Activated CD8-positive, alpha-beta T cell treated with anti-CD3 and anti-CD28 coated beads for 36 hours (primary cell): ENCODE measurements around the gene FBXL5. TPM values are rescaled to one million over a fixed set of nuclear protein-coding genes. Genes with fewer than 3 reads are reported as not detected.

Source experiments
- ATAC-seq: fragments of 200-7000 bp; cut with Tn5 transposase; one replicate; pipeline ENCODE4 v1.10.0; 2021; ENCODE audit warnings: mild to moderate bottlenecking, moderate library complexity
- CTCF ChIA-PET: fragments of 350-600 bp; sonication (Branson Sonifier 250); formaldehyde crosslinking; loops from one replicate; lab custom pipeline; 2021; ENCODE audit warnings: antibody characterized with exemption; lab: Charles Lee
- POLR2A ChIA-PET: fragments of 350-600 bp; sonication (Branson Sonifier 250); formaldehyde crosslinking; loops from one replicate; lab custom pipeline; 2021; ENCODE audit warnings: antibody characterized with exemption; lab: Charles Lee
- DNase-seq: peaks from one replicate; pipeline ENCODE4 v3.0.0-alpha.2; 2020
- H3K27ac Mint-ChIP-seq: one replicate; pipeline ENCODE4 v1.8.0; 2021; ENCODE audit warnings: mild to moderate bottlenecking, mixed read lengths
- H3K27me3 Mint-ChIP-seq: one replicate; pipeline ENCODE4 v1.8.0; 2021; ENCODE audit warnings: mixed read lengths
- H3K36me3 Mint-ChIP-seq: one replicate; pipeline ENCODE4 v1.8.0; 2021; ENCODE audit warnings: low read depth, mixed read lengths
- H3K4me1 Mint-ChIP-seq: one replicate; pipeline ENCODE4 v1.8.0; 2021; ENCODE audit warnings: low read depth, mixed read lengths
- H3K4me3 Mint-ChIP-seq: one replicate; pipeline ENCODE4 v1.8.0; 2021; ENCODE audit warnings: mild to moderate bottlenecking, moderate library complexity, mixed read lengths
- H3K9me3 Mint-ChIP-seq: one replicate; pipeline ENCODE4 v1.8.0; 2021; ENCODE audit warnings: mixed read lengths
- CTCF ChIP-seq: fragments of 200-600 bp; IDR thresholded peaks from one replicate; pipeline ENCODE4 v1.8.0; 2022; ENCODE audit warnings: antibody characterized with exemption, mild to moderate bottlenecking
- intact Hi-C: fragments of 100-400 bp; cut with micrococcal nuclease; formaldehyde crosslinking; loops from one replicate; pipeline ENCODE4 v1.10.0; 2022
- total RNA-seq, 2 experiments: library from RNA; stranded (reverse); gene quantifications; one replicate each; pipeline ENCODE4 v1.2.3, GENCODE V29; 2021

Gene FBXL5
- total RNA-seq, 2 experiments from 2014 or later = 27.5 to 32.2 TPM

DNA sequence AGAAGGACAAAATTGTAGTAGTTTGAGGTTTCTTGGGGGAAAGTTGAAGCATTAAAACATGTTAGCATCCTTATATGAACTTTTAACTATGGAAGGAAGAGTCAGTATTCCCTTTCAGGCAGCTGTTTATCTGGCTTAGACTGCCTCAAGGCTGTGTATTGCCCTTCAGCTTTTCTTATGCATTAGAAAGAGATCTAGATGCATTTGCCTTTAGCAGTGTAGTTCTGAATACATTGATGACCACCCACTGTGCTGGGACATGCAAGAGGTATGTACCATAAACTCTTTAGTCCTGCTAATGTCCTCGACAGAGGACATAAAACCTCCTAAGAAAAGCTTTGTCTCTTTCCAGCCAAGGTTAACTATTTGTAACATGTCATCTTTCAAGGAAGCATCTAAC, 29.3 kb upstream of the FBXL5 start:
- Mint-ChIP-seq H3K27ac (no peak overlapping the region), H3K4me1 (peaks cover 37% of the 10 kb centered on the region), H3K27me3 (no peaks in the 10 kb centered on the region), H3K9me3 (no peaks in the 10 kb centered on the region), H3K36me3 (peaks cover 33% of the 10 kb centered on the region), H3K4me3 (no peak overlapping the region)
- DNase-seq = no peak
- no peak for ATAC-seq
- intact Hi-C loops = no loop called here
- CTCF ChIA-PET = interaction anchor here (1.0 to 1.5 kb wide), 3 partner anchors 9 to 35 kb away, joined by 3 read pairs; no protein-coding TSS in a partner anchor
- POLR2A ChIA-PET = interaction anchor here (1.0 kb wide), 1 partner anchor 13 kb away, joined by 3 read pairs; no protein-coding TSS in a partner anchor
- TF ChIP-seq CTCF = no peak

DNA sequence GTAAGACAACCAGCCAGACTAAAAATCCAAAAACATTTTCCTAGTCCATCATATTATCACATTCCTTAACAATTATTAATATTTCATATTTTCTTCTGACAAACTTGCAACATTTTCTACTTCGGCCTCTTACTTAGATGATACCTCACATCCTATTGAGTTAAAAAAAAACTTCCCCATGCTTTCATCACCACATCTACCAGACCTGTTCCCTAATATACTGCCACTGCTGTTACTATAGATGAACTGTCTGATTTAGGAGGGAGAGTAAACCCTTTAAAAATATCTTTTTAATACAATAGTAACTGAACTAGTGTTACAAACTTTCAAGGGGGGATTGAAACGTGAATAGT, 28.0 kb upstream of the FBXL5 start:
- intact Hi-C loops = no loop called here
- no peaks in the 10 kb centered on the region for H3K27me3 Mint-ChIP-seq

GRCh38 chr4:15682242-15683142, 27.3 kb upstream of the FBXL5 start:
- TF ChIP-seq CTCF = no peak
- Mint-ChIP-seq H3K27ac (peak overlapping the region; percentile 99), H3K36me3 (peaks cover 34% of the 10 kb centered on the region), H3K4me1 (peaks cover 44% of the 10 kb centered on the region), H3K27me3 (no peaks in the 10 kb centered on the region), H3K4me3 (peak overlapping the region; percentile 100), H3K9me3 (no peaks in the 10 kb centered on the region)
- ChIA-PET CTCF (interaction anchor here (0.6 to 2.4 kb wide), 8 partner anchors 12 to 286 kb away, joined by 3 to 8 read pairs (median 4); partner anchors contain the start of gene FGFBP2), POLR2A (interaction anchor here (1.2 to 2.4 kb wide), 4 partner anchors 12 to 280 kb away, joined by 3 to 18 read pairs (median 4); partner anchors contain the start of genes FBXL5 and FGFBP2)
- ATAC-seq (no peak), DNase-seq (no peak)
- intact Hi-C loops = no loop called here

More for the DNA sequence above, 28.0 kb upstream of the FBXL5 start:
- CTCF ChIA-PET = interaction anchor here (1.4 to 2.4 kb wide), 5 partner anchors 11 to 279 kb away, joined by 4 to 8 read pairs (median 5); partner anchors contain the start of gene FGFBP2
- peaks cover 40% of the 10 kb centered on the region for H3K4me1 Mint-ChIP-seq
- H3K27ac Mint-ChIP-seq = no peak overlapping the region
- no peak for TF ChIP-seq CTCF
- no peak for DNase-seq
- no peak for ATAC-seq
- H3K4me3 Mint-ChIP-seq = peak overlapping the region; percentile 100
- peaks cover 31% of the 10 kb centered on the region for H3K36me3 Mint-ChIP-seq
- H3K9me3 Mint-ChIP-seq = no peaks in the 10 kb centered on the region
- POLR2A ChIA-PET = interaction anchor here (1.2 kb wide), 1 partner anchor 38 kb away, joined by 3 read pairs; no protein-coding TSS in a partner anchor

GRCh38 chr4:15681372-15682241, 26.4 kb upstream of the FBXL5 start, which contains the start of gene FAM200B:
TSS of gene FAM200B (plus strand) at chr4:15681827. CDS start at chr4:15686978, 5,151 bp downstream.
- ATAC-seq = peak; percentile 97
- DNase-seq = peak; percentile 100
- no peak for TF ChIP-seq CTCF
- H3K4me3 Mint-ChIP-seq = peak within 1 kb of the TSS; percentile 100
- intact Hi-C loops = no loop called here
- peaks cover 25% of the 10 kb centered on the region for H3K36me3 Mint-ChIP-seq
- H3K27ac Mint-ChIP-seq = peak within 1 kb of the TSS; percentile 99
- H3K4me1 Mint-ChIP-seq = peaks cover 47% of the 10 kb centered on the region
- ChIA-PET CTCF (interaction anchor here (0.9 to 2.4 kb wide), 7 partner anchors 13 to 285 kb away, joined by 3 to 8 read pairs (median 5); partner anchors contain the start of gene FGFBP2), POLR2A (interaction anchor here (0.9 to 2.4 kb wide), 6 partner anchors 11 to 281 kb away, joined by 3 to 18 read pairs (median 4); partner anchors contain the start of genes FBXL5 and FGFBP2)
- no peaks in the 10 kb centered on the region for H3K9me3 Mint-ChIP-seq
- H3K27me3 Mint-ChIP-seq = no peaks in the 10 kb centered on the region
